Measurements from ENCODE around the gene CHDH. TPM values are rescaled to one million over a fixed set of nuclear protein-coding genes. Genes with fewer than 3 reads are reported as not detected.

CHDH gene
- polyA plus RNA-seq, 3 donors: not detected

GRCh38 chr3:53775018-53775417 is 71.2 kb downstream of the CHDH start:
- no peak overlapping the region for H3K4me3 Mint-ChIP-seq
- Histone ChIP-seq H3K27me3 (ENCODE audit: control insufficient read depth in 2 of 2, insufficient read depth in 2 of 2, low read length in 2 of 2) (no peaks in the 10 kb centered on the region), H3K4me1 (ENCODE audit: control insufficient read depth in 1 of 2, insufficient read depth in 2 of 2, low read length in 2 of 2) (no peaks in the 10 kb centered on the region), H3K36me3 (replicated peaks in 1 of 2; ENCODE audit: control insufficient read depth in 1 of 2, insufficient read depth in 2 of 2, low read length in 2 of 2) (no peaks in the 10 kb centered on the region), H3K4me2 (replicated peaks; ENCODE audit: extremely low read depth, low read length, poor library complexity, severe bottlenecking) (no peak overlapping the region), H3K4me3 (replicated peaks in 1 of 3; ENCODE audit: low read depth in 2 of 3, low read length in 3 of 3) (no peak overlapping the region), H4K20me1 (ENCODE audit: insufficient read depth, low read length) (no peaks in the 10 kb centered on the region), H3K9me3 (replicated peaks in 1 of 2; ENCODE audit: control insufficient read depth in 1 of 2, insufficient read depth in 1 of 2, low read length in 2 of 2) (no peaks in the 10 kb centered on the region), H3K27ac (ENCODE audit: low read depth in 1 of 2, low read length in 2 of 2) (no peak overlapping the region), H2AFZ (ENCODE audit: insufficient read depth, low read depth, low read length, poor library complexity, severe bottlenecking) (no peak overlapping the region), H3K9ac (ENCODE audit: insufficient read depth, low read length, poor library complexity, severe bottlenecking) (no peak overlapping the region), H3K79me2 (ENCODE audit: insufficient read depth, low read length) (no peaks in the 10 kb centered on the region)
- 80% methylated on average over 1 of the region's 5 CpGs for WGBS (ENCODE audit: insufficient coverage)
- DNase-seq: no peak
- intact Hi-C loops (cut with micrococcal nuclease): no loop called here
- H3K27ac Mint-ChIP-seq: no peak overlapping the region
- no peaks in the 10 kb centered on the region for H3K36me3 Mint-ChIP-seq
- TF ChIP-seq CTCF (IDR thresholded peaks at IDR 0.05): no peak
- H3K9me3 Mint-ChIP-seq: no peaks in the 10 kb centered on the region
- peaks cover 2% of the 10 kb centered on the region for H3K4me1 Mint-ChIP-seq
- H3K27me3 Mint-ChIP-seq (ENCODE audit: low read depth in 3 of 3): peaks cover 2 to 8% (median 7%) of the 10 kb centered on the region in 3 donors

DNA sequence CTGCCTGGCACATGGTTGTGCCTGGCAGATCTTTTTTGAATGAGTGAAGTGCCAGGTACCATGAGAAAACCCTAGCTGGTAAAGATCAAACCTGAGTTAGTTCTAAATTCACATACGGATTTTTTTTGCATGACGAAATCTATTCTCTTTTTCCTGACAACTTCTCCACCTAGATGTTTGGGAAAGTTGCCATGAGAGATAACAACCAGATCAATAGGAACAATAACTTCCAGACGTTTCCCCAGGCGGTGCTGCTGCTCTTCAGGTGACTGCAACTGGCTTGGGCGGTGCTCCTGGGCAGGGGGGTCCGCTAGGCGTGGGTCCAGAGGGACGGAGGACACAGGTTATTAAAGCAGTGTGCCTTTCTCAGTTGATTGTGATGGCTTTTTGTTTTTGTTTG is 71.8 kb downstream of the CHDH start:
- 100% methylated on average over 3 of the region's 8 CpGs for WGBS (ENCODE audit: insufficient coverage)
- Histone ChIP-seq H2AFZ (ENCODE audit: insufficient read depth, low read depth, low read length, poor library complexity, severe bottlenecking) (no peak overlapping the region), H3K27ac (ENCODE audit: low read depth in 1 of 2, low read length in 2 of 2) (no peak overlapping the region), H4K20me1 (ENCODE audit: insufficient read depth, low read length) (no peaks in the 10 kb centered on the region), H3K9me3 (replicated peaks in 1 of 2; ENCODE audit: control insufficient read depth in 1 of 2, insufficient read depth in 1 of 2, low read length in 2 of 2) (no peaks in the 10 kb centered on the region), H3K36me3 (replicated peaks in 1 of 2; ENCODE audit: control insufficient read depth in 1 of 2, insufficient read depth in 2 of 2, low read length in 2 of 2) (no peaks in the 10 kb centered on the region), H3K79me2 (ENCODE audit: insufficient read depth, low read length) (no peaks in the 10 kb centered on the region), H3K9ac (ENCODE audit: insufficient read depth, low read length, poor library complexity, severe bottlenecking) (no peak overlapping the region), H3K4me3 (replicated peaks in 1 of 3; ENCODE audit: low read depth in 2 of 3, low read length in 3 of 3) (no peak overlapping the region), H3K4me2 (replicated peaks; ENCODE audit: extremely low read depth, low read length, poor library complexity, severe bottlenecking) (no peak overlapping the region), H3K27me3 (ENCODE audit: control insufficient read depth in 2 of 2, insufficient read depth in 2 of 2, low read length in 2 of 2) (no peaks in the 10 kb centered on the region), H3K4me1 (ENCODE audit: control insufficient read depth in 1 of 2, insufficient read depth in 2 of 2, low read length in 2 of 2) (no peaks in the 10 kb centered on the region)
- intact Hi-C loops (cut with micrococcal nuclease): loop anchor here in 1 of 2 donors (5.0 kb wide), 1 partner anchor 52 kb away; no protein-coding TSS in a partner anchor
- no peak for TF ChIP-seq CTCF (IDR thresholded peaks at IDR 0.05)
- Mint-ChIP-seq H3K27ac (no peak overlapping the region), H3K36me3 (no peaks in the 10 kb centered on the region), H3K27me3 (ENCODE audit: low read depth in 3 of 3) (peaks cover 2 to 12% (median 11%) of the 10 kb centered on the region in 3 donors), H3K9me3 (no peaks in the 10 kb centered on the region), H3K4me1 (peaks cover 2% of the 10 kb centered on the region), H3K4me3 (no peak overlapping the region)
- no peak for DNase-seq
